CD1c-positive myeloid dendritic cell (primary cell): ENCODE results near the gene TSPAN11.

Experiments used
- DNase-seq: peaks from one replicate; pipeline ENCODE4 v3.0.0-alpha.2; 2016; ENCODE audit errors: extremely low spot score

The TSPAN11 gene

GRCh38 chr12:30911207-30911606 is 15.3 kb upstream of the TSPAN11 start:
- no peak for DNase-seq

GRCh38 chr12:30913323-30913722 is 13.2 kb upstream of the TSPAN11 start:
- DNase-seq, result no peak

GRCh38 chr12:30914986-30915591 is 11.5 kb upstream of the TSPAN11 start:
- DNase-seq, result no peak

GRCh38 chr12:30923057-30923456 is 3.5 kb upstream of the TSPAN11 start:
- no peak for DNase-seq

GRCh38 chr12:30925607-30926242 is 823 bp upstream of the TSPAN11 start:
- DNase-seq, result no peak

GRCh38 chr12:30927222-30927611 is 669 bp downstream of the TSPAN11 start:
- no peak for DNase-seq

GRCh38 chr12:30928356-30929244 is 2.1 kb downstream of the TSPAN11 start:
- no peak for DNase-seq

GRCh38 chr12:30930238-30930637 is 3.7 kb downstream of the TSPAN11 start:
- DNase-seq, result no peak

- DNase-seq, result no peak
These were observed 4.1 kb downstream of the TSPAN11 start for GRCh38 chr12:30930641-30931040.

- DNase-seq, result no peak
These were observed 6.3 kb downstream of the TSPAN11 start for GRCh38 chr12:30932881-30933280.

GRCh38 chr12:30934811-30935210 is 8.3 kb downstream of the TSPAN11 start:
- DNase-seq, result no peak

- DNase-seq, result no peak
These were observed 9.5 kb downstream of the TSPAN11 start for GRCh38 chr12:30936036-30936435.

GRCh38 chr12:30939234-30939633 is 12.7 kb downstream of the TSPAN11 start:
- DNase-seq, result no peak

GRCh38 chr12:30942486-30942885 is 15.9 kb downstream of the TSPAN11 start:
- DNase-seq, result no peak

GRCh38 chr12:30942936-30943335 is 16.4 kb downstream of the TSPAN11 start:
- no peak for DNase-seq

GRCh38 chr12:30945443-30946164 is 19.1 kb downstream of the TSPAN11 start:
- DNase-seq, result no peak

- DNase-seq, result no peak
These were observed 25.5 kb downstream of the TSPAN11 start for GRCh38 chr12:30952015-30952414.

- DNase-seq, result no peak
These were observed 26.7 kb downstream of the TSPAN11 start for GRCh38 chr12:30953257-30953656.

GRCh38 chr12:30953951-30954751 is 27.6 kb downstream of the TSPAN11 start:
- DNase-seq, result no peak

GRCh38 chr12:30955214-30955613 is 28.7 kb downstream of the TSPAN11 start:
- DNase-seq, result no peak

GRCh38 chr12:30959110-30959710 is 32.7 kb downstream of the TSPAN11 start:
- no peak for DNase-seq
